DMS 273 (cell line): ENCODE results near the gene MTA1.

Experiments
- DNase-seq: peaks from one replicate; lab custom pipeline; 2025; ENCODE audit not compliant: unreplicated experiment; lab: John Stamatoyannopoulos, UW

Gene MTA1

DNA sequence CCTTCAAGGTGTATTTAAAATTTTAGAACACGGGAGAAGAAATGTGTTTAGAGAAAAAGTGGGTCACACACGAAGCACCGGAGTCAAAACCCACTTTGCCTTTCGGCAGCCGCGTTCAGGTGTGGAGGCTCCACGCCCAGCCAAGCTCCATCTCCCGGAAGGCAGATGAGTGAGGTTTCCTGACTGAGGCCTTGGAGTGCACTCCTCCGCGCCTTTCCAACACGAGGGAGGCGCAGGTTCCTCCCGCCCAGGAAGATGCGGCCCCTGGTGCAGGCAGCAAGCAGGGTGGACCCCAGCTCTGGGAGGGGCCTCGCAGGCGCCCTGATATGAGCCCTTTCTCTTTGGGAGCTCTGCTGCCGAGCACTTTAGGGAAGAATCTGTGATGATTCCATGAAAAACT is 22.5 kb downstream of the MTA1 start:
- no peak for DNase-seq

DNA sequence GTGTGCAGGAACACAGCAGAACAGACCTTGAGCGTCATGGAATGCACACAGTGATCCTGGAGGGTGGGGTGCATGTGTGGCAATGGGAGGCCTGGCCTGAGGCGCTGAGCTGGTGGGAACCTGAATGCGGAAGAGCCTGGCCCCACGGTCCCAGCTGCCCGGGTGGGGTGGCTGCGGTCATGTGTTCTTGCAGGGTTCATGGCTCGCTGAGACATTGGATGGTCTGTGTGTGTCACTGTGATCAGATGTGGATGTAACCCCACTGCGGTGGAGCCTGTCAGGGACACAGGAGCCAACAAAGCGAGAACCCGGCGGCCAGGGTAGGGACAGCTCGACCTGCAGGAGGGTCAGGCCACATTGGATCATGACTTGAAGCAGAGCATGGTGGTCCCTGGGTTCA is 23.2 kb downstream of the MTA1 start:
- no peak for DNase-seq

DNA sequence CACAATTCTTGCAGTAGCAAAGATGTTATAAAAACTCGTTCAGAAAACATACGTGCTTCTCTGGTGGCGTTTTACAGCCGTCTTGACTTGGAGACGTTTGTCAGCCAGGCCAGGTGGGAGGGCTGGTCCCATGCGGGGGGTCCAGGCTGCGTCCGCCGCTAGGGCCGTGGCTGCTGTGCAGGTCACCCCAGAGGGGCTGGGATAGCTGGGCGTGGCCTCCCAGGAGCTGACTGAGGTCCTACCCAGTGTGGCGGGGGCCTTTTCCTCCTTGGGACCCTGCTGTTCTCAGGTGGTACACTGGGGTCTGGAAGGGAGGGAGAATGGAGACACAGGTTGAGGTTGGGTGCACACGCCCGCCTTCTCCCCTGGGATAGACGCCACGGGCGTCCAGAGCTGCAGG is 25.2 kb downstream of the MTA1 start:
- DNase-seq: no peak

DNA sequence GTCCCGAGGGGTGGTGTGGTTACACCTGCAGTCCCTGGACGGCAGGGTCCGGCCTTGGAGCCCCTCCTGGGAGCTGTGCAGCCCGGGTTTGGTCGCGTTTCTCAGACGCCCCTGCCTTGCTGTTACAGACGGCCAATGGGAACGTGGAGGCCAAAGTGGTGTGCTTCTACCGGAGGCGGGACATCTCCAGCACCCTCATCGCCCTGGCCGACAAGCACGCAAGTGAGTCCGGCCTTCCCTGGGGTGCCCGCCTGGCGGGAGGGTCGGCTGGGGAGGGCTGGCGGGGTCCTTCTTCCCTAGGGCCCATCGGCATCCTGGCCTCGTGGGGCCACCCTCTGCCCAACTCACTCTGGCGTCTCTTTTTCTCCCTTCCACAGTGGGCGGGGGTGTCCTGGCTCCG is 25.7 kb downstream of the MTA1 start:
- DNase-seq: no peak

DNA sequence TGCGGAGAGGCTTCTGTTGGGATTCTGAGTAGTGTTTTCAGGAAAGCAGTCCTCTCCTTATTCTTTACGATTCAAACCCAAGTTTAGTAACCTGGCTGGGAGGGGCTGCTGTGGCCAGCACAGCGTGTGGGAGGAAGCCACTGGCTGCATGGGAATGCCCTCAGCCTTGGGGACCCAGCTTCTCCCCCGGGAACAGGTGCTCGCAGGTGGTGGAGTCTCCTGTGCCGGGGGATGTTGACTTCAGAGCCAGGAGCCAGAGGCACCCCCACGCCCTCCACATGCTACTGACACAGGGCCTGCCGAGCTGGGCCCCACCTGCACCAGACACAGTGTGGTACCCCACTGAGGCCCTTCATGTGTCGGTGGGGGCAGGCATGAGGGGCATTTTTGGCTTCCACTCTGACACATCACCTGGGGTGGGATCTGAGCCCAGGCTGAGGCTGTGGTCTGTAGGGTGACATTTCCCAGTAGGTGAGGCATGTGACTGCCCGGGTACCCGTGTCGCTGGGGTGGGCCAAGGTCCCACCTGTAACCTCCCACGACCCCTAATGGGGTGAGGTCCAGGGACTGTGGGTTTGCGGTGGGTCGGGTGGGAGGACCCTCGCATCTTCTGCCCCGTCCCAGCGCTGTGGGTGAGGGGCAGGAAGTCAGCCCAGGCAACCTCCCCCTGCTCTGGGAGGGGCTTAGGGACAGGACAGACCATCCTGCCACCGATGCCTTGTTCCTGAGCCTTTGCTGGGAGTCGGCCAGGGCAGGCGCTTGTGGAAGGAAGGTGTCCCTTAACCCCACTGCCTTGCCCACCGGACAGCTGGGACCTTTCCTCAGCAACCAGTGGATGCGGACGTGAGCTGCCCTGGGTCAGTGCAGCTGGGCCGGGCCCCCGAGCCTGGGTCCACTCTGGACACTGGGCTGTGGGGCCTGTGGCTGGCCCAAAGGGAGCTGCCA is 26.5 kb downstream of the MTA1 start:
- no peak for DNase-seq

DNA sequence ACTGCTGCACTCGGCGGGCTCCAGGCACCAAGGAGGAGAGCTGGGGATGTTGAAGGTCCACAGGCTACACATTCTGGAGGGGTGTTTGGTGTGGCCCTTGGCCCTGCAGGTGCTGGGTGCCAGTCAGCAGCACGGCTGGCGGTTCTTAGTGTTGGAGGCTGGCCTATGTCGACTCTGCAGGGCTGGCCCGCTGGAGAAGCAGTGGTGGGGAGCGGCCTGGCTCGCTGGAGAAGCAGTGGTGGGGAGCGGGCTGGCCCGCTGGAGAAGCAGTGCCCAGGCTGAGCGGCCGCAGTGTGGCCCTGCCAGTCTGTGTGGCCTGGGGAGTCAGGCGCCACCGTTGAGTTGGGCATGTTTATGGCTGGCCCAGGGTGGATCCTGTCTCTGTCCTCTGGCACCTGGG is 27.3 kb downstream of the MTA1 start:
- no peak for DNase-seq

DNA sequence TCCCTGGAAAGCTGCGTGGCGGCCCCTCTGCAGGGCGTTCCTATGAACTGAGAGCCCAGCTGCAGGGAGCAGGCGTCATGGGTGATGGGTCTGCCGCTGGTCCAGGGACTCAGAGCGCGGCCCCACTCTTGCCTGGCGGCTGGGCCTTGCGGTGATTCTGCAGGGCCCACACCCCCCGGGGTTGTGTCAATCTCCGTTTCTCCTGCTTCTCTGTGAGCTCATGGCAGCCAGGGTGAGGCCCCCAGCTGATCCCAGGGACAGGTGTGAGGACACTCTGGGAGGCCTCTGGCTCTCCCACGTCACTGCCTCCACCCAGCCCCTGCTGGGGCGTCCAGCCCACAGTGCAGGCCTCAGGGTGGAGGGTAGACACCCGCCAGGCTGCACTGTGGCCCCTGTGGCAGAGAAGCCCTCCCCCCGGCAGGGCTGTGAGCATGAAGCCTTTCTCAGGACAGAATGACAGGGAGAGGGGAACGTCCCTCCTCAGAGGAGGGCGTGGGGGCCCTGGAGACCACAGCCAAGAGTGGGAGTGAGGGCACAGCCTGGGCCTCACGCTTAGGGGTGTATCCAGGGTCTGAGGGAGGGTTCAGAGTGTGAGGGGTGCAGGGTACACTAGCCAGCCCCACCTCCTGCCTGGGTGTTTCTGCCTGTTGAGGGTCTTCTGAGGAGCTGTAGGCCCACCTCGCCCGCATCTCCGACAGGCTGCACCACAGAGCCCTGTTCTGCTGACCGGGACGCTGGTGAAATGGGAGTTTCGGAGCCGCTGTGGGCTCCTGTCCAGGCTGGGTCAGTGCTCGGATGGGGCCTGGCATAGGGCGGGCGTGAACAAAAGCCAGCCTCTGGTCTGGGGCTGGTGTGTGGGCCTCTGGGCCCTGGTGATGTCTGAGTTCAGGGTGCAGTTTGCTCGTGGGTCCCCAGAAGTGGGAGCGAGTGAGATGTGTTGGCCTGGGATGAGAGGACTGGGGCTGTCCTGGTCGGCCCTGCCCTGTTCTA is 28.3 kb downstream of the MTA1 start:
- no peak for DNase-seq

DNA sequence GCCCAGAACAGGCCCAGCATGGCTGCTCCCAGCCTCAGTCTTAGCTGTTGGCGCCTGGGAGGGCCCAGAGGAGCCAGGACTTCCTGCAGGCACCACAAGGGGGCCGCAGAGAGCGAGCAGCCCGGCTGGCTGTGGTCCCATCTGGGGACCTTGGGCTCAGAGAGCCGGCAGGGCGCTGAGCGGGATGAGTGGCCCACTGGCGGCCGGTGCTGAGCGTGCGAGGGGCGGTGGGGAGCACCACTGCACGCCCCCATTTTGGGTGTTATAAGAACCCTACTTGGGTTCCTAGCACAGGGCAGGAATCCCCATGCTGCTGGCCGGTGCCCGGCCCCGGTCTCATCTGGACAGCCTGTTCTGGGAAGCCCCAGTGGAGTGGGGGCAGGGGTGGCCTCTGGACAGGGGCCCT is 29.1 kb downstream of the MTA1 start:
- peak; percentile 80 for DNase-seq

DNA sequence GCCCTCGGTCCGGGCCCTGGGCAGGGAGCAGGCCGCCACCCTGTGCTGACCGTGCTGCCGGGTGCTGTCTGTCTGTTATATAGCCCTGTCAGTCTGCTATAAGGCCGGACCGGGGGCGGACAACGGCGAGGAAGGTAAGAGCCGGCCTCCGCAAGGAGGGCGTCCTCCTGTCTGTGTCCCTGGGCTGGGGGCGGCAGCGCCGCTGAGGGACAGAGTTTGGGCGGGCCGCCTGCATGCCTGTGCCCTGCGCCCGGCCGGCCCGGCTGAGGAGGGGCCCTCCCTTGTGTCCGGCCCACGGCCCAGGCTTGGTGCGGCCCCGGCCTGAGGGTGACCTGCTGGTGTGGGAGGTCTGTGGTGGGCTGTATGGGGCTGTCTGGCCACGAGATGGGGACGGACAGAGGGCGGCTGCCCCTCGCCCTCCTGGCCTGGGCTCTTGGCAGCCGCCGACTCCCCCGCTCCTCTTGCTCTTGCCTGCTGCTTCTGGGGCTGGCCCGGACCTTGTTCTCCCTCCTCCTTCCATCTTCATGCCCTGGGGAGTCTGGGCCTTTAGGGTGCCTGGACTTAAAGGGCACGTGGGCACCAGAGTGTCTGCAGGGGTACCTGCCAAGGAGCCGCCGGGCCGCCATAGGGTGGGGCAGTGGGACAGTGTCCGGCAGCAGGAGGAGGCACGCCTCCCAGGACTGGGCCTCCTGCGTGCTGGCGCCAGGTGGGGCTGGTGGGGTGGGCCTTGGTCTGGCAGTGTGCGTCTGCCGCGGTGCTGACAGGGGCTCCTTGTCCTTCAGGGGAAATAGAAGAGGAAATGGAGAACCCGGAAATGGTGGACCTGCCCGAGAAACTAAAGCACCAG is 29.9 kb downstream of the MTA1 start:
- DNase-seq: no peak

DNA sequence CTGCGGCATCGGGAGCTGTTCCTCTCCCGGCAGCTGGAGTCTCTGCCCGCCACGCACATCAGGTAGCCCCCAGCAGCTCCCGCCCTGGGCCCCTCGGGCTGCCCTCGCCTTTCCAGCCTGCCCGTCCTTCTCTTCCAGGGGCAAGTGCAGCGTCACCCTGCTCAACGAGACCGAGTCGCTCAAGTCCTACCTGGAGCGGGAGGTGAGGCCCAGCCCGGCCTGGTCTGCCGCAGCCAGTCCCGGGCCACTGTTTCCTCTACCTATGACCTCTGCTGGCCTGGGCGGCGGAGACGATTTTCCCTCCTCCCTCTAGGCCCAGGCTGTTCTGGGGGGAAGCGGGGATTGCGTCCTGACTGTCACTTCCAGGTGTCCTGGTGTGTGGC is 30.5 kb downstream of the MTA1 start:
- DNase-seq: no peak

DNA sequence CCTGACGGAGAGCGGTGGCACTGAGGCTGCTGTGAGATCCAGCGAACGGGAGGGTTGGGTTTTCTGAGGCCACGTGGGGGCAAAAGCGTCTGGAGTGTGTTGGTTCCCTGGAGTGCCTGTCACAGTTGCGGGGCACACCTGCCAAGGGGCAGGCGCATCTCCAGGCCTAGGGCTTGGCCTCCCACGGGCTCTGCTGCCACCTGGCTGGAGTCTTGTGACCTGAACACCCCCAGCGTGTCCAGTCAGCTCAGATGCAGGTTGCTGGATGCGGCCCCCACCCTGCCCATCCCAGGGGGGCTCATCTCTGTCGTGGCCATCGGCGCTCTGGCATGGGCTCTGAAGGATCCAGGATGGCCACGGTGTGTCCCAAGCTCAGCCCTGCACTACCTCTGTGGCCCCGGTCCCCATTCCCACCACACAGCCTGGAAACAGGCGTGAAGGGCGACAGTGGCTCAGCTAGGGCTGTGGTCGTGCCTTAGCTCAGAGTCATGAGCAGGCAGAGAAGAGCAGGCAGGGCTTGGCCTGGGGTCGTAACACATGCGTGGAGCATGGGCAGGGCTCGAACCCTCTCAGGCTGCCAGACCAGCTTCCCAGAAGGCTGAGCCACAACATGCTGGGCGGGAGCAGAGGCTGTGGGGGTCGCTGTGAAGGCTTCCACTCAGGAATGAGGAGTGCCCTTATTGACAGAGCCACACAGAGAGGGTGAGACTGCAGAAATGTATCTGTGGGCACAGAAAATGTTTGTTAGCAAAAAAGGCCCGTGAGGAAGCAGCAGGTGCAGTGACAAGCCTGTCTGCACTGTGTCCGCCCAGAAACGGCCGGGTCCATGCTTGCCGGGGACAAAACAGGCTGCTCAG is 31.5 kb downstream of the MTA1 start:
- no peak for DNase-seq

DNA sequence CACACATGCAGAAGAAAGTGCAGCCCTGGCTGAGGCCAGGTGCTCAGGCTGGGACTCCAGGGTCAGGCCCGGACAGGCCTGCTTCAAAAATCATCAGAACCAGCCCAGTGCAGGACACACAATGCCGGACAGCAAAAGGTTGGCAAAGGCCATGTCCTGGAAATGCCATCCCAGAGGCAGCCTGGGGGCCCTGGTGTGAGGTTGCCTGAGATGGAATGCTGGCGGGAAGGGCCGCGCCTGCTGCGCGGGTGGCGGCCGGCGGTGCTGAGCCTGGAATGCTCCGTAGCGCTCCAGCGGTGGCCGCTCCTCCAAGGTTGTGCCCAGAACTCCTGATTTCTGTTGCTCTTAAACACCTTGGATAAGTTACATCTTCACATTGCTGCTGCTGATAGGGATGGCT is 33.3 kb downstream of the MTA1 start:
- no peak for DNase-seq

DNA sequence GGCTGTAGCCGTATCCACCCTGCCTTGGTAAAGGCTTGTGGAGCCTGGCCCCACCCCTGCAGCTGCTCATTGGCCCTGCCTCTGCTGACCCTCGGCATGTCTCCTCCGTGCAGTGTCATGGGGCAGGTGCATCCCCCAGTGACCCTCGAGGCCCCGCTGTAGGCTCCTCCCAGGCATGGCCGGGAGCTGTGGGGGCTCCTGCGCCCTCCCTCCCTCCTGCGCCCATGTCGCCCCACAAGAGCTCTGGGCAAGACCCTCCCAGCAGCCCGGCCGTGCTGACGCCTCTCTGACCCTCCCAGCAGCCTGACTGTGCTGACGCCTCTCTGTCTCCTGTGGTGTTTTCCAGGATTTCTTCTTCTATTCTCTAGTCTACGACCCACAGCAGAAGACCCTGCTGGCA is 34.2 kb downstream of the MTA1 start:
- no peak for DNase-seq

DNA sequence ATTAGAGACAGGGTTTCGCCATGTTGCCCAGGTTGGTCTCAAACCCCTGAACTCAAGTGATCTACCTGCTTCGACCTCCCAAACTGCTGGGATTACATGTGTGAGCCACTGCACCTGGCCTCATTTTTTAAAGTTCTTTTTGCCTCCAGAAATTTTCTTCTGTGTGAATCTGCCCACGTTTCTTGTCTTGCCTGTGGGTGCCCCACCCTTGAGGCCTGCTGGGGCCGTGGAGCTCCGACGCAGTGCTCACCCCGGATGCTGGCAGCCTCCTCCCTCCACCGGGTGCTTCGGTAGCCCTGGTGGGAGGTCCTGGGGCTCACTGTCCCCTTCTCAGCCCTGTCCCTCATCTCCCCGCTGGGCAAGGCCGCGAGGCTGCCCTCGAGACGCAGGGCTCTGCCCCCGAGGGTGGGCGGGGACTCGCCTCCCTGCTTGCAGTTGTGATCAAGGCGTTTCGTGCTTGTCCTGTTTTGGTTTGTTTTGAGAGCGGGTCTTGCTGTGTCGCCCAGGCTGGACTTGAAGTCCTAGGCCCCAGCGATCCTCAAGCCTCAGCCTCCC is 35.5 kb downstream of the MTA1 start:
- no peak for DNase-seq

DNA sequence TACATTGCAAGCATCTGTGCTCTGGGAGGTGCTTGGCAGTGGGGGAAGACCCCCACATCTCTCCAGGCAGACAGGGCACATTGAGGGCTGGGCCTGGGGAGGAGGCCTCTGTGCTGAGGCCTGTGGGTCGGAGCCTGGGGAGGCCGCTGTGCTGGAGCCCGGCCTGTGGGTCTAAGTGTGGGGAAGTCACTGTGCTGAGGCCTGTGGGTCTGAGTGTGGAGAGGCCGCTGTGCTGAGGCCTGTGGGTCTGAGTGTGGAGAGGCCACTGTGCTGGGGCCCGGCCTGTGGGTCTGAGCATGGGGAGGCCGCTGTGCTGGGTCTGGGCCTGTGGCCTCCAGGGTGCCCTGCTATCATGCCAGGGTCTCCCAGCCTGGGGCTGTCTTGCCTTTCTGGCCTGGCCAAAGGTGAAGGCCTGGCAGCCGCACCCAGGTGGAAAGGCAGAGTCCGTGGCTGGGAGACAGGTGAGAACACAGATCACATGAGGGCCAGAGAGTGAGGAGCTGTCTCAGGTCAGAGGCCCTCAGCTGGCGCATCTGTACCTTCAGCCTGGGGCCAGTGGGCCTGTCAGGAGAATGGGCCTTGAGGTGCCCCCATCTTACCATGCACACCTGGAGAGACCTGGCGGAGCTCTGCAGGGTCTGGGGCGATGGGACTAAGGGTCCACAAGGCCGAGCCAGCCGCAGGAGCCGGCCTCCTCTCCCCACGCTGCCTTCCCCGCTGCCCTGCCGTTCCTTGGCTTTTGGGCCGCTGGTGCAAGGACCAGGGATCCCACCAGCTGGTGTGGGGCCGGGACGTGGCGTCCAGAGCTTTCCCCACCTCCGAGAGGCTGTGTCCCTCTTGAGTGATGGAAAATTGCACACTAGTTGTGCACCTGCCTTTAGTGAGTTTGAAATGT is 36.4 kb downstream of the MTA1 start:
- DNase-seq: no peak

DNA sequence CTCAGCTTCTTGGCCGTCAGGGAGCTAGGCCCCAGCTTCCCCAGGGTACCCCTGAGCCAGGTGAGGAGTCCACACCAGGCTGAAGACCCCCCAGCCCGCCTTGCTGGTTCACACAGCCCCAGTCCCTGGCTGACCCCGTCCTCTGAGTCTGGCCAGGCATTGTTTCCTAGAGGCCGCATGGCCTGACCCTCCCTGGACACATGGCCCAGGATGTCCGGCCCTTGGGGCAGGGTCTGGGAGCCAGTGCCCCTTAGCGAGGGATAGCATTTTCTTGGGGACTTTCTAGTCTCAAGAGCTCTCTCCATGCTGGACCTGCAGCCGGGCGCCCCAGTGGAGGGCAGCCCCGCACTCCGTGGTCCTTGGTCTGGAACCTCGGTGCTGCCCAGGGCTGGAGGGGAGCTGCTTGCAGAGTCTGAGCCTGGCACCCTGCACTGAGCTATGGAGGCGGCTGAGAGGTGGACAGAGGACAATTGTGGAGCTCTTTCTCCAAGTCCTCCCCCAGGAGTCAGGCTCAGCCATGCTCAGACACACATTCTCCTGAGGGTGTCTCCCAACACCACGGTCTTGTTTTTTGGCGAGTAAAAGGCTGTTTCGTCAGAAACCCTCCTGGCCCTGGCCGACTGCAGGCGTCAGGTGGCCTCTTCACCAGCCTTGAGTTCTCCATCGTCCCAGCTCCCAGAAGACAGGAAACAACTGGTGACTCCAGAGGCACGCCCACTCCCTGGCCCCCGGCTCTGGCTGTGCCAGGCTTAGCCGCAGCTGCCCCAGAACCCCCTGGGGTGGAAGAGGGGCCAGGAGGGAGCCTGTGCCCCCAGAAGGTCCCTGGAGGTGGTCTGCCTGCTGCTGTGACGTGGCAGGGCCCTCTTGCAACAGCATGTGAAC is 37.4 kb downstream of the MTA1 start:
- DNase-seq: no peak

DNA sequence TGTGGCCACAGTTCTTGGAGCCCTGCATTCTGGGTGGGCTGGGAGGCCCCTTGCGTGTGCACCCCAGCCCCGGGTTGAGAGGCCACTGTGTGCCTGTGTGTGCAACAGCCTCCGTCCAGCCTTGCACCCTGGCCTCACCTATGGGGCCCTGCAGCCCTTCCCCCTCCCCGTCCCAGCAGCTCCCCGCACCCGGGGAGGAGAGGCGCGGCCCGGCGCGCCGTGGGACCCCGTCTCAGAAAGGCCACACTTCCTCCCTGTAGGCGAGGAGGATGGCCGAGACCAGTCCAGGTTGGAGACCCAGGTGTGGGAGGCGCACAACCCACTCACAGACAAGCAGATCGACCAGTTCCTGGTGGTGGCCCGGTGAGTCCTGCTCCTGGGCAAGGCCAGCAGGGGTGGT is 38.4 kb downstream of the MTA1 start:
- DNase-seq: no peak

DNA sequence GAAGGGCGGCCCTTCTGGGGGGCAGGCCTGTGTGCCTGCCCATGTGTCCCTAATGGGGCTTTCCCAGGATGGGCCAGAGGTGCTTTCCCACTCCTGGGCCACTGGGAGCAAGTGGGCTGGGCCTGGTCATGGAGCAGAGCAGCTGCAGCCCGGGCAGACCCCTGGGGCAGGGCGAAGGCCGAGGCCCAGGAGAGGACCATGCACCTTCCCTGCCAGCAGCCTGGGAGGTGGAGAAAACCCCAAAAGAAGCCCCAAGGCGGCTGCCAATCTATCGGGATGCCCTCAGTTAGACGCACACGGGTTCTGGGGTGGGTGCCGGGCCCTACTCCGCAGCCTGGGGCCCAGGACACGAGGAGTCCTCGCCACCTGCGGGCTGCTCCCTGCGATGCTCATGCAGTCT is 38.9 kb downstream of the MTA1 start:
- no peak for DNase-seq
